GM18907 (cell line): ENCODE data around the gene C2orf76.
"Not testable (repeated sequence)": the region's sequence is repeated elsewhere in the genome, so short reads cannot be mapped to it uniquely, and the experiment has no call there.

ENCODE experiments used
- ATAC-seq: cut with Tn5 transposase; IDR thresholded peaks from one replicate; pipeline ENCODE4 v1.9.1; 2021; ENCODE audit warnings: mild to moderate bottlenecking, moderate library complexity; ENCODE audit not compliant: unreplicated experiment

The C2orf76 gene

DNA sequence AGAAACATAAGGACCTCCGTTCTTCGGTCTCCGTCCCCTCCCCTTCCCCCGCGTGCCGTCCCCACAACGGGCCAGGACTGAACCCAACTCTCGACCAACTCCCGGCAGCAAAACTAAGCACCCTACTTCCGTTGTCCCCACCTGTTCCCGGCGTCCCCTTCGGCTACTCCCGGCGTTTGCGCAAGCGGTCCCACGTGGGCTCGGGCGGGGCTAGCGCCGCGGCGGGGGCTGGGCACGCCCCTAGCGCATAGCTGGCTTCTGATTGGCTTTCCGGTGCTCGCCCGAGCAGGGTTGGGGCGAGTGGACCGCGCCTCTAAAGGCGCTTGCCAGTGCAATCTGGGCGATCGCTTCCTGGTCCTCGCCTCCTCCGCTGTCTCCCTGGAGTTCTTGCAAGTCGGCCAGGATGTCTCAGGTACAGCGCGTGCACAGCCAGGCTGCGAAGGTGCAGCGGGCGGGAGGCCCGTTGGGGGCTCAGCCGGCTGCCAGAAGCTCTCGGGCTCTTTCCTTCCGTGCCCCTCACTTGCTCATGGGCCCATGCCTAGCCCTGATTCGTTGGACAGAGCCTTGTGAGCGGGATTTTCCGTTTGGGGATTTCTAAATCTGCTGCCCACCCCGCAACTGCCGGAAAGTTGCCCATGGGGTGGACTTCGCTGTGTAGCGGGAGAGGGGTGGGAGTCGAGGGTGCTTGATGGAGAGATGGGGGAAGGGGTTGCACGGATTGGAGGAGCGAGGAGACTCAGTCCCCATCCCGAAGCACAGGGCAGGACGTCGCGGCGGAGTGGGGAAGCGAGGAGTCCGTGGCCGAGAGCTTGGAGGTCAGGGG is at the start of gene C2orf76, which contains the start of gene DBI:
Gene C2orf76 (minus strand): TSS at position 186 of the 823 bp plus-strand sequence. CDS start 26,875 bp downstream, outside the sequence.
Gene DBI (plus strand): TSS at position 329 of the 823 bp plus-strand sequence. CDS start 75 bp downstream, at position 404.
- ATAC-seq: peak; percentile 96

DNA sequence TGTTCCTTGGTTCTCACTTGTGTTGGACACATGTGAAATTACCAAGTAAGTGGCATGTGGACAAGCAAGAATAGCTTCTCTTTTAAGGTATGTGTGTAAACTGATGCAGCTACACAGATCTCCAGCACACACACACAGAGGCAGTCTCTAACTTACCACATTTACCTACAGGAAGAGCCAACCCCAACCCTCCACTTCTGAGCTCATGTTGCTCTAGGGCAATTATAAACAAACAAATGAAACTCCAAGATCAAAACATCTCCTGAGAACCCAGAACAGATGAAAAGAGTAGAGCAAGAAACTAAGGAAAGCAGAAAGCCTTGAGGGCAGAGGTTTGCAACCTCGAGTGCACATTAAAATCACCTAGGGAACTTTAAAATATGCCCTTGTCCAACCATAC is 49.0 kb upstream of the C2orf76 start:
- no peak for ATAC-seq

DNA sequence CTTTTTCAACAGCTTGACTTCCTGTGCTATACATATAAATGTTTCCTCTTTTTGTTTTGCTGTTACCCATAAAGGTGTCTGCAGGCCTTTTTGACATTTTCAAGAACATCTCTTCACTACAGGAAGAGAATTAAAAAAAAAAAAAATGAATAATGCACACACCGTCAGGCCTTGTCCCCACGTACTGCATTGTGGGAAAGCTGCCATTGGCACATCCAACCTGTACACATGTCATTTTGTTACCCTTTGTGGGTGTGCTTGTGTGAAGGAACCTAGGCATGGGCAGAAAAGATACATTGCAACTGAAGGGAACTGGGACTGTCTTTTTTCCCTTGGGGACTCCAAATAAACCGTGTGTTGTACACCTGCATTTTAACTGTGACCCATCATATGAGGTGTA is 48.3 kb upstream of the C2orf76 start:
- no peak for ATAC-seq

DNA sequence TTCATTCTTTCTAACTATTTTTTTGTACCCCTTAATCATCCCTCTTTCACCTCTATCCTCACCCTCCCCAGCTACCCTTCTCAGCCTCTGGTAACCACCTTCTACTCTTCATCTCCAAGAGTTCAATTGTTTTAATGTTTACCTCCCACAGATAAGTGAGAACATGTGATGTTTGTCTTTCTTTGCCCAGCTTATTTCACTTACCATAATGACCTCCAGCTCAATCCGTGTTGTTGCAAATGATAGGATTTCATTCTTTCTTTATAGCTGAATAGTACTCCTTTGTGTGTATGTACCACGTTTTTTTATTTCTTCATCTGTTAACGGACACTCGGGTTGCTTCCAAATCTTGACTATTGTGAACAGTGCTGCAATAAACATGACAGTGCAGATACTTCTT is 42.9 kb upstream of the C2orf76 start:
- ATAC-seq: no peak

DNA sequence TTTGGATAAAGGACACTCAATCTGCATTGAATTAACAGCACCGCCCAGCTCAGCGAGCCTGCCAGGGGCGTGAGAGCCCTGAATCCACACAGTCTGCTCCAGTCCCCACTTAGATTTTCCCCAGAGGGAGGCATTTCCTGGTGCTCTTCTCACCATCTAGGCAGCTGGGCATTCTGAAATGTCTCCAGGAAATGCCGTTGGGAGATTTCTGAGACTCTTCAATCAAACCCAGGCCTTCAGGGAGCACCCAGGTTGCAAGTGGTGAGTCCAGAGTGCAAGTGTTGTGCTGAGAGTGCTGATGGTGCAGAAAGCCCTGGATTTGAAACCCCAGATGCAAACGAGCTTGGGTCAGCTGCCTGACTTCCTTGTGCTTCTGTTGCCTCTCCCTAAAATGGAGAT is 41.6 kb upstream of the C2orf76 start:
- peak; percentile 32 for ATAC-seq

DNA sequence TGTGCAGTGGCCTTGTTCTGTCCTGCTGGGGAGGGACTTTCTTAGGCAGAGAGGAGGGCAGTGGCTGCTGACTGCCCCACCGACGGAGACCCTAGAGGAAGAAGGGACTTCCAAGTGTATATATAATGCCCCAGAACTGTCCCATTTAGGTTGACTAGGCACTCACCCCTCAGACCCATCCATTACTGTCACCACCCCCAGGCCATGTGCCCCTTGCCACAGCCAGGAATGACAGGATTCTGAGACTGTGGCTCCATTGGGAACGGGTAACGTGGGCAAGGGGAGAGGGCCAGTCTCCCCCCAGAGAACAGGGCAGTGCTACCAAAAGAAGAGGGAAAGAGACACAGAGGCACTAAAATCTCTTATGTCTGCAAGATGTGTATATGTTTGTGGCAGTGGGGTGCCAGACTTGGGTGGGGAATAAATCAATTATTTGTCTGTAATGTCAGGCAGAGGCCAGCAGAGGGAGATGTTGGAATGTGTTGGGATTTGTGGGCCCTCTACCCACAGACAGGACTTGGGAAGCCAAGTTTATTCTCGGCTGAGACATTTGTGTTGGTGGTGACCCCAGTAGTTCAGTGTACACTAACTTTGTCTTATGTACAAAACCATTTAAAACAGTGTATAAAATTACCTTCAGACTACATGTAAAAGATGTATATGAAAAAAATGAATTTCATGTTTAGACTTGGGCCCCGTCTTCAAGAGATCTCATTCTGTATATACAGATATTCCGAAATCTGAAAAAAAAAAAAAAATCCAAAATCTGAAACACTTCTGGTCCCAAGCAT is 41.0 kb upstream of the C2orf76 start:
- ATAC-seq: peak; percentile 55

DNA sequence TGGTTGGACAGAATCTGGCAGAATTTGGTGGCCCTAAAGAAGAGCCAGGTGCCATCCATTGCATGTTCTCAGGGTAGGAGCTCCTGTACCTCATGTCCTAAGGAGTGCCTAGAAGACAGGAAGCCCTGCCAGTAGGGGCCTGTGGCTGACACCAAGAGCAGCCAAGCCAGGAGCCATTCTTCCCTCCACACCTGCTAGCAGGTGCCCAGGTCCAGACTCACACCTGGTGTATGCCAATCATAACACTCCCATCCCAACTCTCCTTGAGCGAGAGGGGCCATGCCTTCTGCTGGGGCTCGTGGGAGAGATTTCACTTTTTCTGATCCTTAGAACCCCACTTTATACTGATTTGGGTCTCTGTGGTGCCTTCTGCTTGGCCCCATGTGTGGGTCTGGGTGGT is 38.5 kb upstream of the C2orf76 start:
- ATAC-seq: no peak

DNA sequence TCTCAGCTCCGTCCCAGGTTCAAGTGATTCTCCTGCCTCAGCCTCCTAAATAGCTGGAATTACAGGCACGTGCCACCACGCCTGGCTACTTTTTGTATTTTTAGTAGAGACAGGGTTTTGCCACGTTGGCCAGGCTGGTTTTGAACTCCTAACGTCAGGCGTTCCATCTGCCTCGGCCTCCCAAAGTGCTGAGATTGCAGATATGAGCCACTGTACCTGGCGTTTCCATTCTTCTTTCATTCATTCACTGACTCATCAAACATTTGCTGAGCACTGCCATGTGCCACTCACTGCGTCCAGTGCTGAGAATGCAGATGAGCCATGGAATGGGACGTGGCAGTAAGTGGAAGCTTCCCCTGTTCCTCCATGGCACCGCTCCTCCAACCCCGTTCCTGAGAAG is 37.0 kb upstream of the C2orf76 start:
- ATAC-seq: not testable (repeated sequence)

DNA sequence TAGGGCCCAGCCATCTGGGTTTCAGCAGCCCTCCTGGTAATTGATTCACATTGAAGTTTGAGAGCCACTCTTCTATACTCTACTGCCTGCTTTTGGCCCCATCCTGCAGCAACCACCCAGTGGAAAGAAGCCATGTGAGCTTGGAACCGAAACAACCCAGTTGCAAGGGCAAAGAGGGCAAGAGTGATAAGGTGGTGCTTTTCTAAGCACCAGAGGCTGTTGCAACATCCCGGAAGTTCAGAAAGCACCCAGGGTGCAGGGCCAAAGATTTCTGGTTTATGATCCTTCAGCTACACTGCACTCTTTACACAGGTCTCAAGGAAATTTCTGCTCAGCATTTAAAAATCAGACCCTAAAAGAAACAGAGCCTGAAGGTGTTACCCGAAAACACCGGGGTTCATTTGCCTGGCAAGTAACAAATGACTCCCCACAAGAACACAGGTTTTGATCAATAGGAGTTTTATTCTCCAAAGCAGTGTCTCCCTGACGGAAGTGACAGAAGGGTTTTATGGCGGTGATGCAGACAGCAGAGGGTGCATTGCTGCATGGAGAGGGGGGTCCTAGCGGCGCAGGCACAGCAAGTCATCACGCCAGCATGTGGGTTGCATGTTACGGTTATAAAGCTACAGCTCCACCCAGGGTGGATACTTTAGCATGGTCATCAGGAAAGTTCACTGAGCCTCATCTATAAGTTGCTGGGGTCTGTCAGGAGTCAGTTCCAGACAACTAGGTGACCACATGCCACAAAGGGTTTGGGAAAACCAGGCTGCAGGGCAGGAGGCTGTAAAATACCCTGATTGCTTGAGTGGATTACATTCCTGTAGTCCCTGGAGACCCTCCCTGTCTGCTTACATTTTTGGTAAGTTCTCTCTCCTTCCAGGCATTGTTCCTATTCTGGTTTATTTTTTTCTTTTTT is 36.3 kb upstream of the C2orf76 start:
- ATAC-seq: no peak

DNA sequence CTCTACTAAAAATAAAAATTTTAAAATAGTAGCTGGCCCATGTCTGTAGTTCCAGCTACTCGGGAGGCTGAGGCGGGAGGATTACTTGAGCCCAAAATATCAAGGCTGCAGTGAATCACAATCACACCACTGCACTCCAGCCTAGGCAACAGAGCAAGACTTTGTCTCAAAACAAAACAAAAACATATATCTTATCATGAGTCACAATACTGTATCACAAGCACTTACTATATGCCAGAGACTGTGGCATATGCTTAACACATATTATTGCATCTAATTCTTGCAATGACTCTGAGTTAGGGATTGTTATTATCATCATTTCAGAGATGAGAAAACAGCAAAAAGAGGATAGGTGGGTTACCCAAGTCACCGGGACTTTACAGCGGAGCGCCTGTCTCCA is 35.5 kb upstream of the C2orf76 start:
- ATAC-seq: no peak

DNA sequence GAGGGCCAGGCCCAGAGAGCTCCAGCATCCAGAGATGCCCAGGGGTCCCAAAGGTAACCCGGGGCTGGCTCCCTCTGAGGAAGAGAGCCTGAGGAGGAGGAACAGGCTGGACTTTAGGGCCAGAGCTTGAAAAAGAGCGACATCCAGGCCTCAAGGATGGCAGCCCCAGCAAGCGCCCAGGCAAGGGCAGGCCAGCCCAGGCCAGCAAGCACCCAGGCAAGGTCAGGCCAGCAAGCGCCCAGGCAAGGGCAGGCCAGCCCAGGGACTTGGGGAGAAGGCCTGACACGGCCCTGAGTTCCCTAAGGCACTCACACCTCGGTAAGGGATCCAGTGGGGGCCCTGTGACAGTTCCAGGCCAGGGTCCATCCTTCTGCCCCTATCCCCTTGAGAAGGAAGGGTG is 30.6 kb upstream of the C2orf76 start:
- ATAC-seq: no peak

DNA sequence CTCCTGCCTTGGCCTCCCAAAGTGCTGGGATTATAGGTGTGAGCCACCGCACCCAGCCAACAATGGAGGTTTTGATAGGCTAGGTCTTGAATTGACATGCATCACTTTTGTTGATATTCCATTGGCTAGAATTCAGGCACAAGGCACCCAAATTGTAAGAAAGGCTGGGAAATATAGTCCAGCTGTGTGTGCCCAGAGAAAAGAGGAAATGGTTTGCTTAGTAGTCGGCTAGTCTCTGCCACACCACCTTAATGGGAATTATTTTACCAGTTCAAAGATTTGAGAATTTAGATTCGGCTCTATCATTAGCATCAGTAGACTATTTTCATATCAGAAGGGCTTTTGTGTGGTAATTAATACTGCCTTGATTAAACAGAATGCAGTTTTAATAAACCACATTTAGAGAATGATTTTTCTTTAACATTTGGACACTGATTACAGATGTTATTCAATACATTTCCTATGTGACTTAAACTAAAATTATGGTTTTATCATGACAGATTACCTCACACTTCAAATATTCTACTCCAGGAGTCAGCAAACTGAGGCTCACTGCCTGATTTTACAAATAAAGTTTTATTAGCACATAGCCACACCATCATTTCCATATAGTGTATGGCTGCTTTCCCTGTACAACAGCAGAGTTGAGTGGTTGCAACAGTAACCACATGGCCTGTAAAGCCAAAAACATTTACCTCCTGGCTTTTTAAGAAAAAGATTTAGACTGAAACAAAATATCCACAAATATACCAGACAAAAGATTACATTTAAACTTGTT is 27.5 kb upstream of the C2orf76 start:
- ATAC-seq: no peak

DNA sequence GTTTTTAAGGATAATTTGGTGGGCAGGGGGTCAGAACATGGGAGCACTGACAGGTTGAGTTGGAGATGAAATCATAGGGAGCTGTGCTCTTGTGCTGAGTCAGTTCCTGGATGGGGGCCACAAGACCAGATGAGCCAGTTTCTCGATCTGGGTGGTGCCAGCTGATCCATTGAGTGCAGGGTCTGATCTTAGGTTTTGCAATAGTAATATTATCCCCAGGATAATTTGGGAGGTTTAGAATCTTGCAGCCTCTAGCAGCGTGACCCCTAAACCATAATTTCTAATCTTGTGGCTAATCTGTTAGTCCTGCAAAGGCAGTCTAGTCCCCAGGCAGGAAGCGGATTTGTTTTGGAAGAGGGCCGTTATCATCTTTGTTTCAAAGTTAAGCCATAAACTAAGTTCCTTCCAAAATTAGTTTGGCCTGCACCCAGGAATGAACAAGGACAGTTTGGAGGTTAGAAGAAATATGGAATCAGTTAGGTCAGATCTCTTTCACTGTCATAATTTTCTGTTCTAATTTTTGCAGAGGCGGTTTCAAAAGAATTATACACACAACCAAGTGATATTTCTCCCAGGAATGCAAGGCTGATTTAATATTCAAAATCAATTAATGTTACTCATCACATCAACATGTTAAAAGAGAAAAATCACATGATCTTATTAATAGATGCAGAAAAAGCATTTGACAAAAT is 23.1 kb upstream of the C2orf76 start:
- no peak for ATAC-seq

DNA sequence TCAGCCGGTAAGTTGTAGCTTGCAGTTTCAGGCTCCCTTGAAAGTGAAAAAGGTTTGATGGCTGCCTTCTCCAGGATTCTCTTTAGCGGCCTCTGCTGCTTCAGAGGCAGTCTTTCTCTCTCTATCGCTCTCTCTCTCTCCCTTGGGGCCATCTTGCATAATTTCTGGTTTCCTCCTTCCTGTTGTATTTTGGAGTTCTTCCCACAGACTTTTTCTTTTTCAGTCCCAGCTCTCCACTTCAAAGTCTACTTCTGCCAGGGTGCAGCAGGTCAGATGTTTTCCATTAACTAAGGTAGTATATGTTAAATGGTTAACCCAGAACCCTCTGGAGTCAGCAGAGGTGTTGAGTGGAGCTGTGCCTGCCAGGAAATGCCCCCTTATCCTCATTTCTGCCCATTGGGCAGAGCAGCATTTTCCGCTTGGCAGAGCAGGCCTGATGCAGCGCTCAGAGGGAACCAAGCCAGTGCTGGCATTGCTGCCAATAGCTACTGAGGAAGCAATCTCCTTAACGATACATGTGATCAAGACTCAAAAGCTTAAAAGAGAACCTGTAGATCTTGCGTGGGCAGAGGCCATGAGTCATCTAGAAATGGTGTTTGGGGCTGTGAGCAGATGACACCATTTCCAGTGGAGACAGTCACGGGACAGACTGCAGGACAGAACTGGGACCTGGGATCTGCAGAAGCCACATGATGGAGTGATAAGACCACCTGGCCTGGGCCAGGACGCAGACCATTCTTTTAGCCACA is 20.9 kb upstream of the C2orf76 start:
- peak; percentile 80 for ATAC-seq

DNA sequence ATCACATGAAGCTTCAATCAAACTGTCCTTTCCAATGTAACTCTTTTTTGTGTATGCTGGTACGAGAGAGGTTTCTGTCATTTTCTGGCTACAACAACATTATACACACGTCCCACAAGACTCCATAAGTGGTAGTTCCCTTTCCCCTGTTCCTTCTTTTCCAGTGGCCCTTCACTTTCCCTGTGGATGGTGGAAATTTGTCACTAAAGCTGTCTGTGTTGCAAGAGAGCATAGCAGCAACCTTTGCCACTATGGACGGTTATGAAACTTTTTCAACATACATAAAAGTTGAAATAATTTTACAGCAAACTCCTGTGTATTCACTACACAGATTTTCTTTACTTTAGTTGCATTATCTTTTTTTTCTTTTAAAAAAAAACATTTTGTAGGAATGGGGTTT is 18.8 kb upstream of the C2orf76 start:
- no peak for ATAC-seq

DNA sequence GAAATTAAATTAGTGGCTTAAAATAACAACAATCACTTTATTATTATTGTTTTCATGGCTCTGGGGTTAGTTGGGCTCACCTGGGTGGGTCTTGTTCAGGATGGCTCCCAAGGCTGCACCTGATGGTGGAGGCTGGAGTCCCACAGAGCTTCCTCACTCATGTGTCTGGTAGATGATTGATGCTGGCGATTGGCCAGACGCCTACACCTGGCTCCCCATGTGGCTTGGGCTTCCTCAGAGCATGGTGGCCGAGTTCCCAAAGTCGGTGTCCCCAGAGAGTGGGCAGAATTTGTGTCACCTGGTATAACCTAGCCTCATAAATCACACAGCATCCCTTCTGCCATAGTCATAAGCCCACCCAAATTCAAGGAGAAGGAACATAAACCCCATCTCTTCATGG is 18.3 kb upstream of the C2orf76 start:
- no peak for ATAC-seq

DNA sequence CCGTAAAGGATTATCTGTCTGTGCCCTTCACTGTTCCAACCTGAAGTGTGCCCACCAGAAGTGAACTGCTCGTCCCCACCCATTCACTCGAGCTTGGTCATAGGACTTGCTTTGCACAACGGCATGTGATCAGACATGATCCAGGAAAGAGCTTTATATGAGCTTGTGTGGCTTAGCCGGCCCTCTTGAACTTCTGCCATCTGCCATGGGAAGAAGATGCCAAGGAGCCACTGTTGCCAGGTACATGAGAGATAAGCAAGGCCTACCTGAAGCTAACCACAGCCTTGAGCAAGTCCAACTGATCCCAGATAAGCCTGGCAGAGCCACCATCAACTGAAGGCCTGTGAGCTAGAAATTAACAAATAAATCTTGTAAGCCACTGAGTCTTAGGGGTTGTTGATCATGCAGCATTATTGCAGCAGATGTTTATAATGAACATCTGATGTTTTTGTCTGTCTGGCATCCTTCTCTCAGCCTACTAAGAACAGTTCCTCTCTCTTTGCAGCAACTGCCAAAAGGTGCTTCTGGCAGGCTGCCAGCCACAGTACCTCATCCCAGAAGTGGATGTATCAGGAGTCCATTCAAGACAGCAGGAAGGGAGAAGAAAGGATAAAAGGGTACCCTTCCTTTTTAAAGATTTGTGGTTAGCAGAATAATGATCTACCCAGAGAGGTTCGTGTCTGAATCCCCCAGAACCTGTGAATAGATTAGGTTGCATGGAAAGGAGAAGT is 16.9 kb upstream of the C2orf76 start:
- ATAC-seq: no peak

DNA sequence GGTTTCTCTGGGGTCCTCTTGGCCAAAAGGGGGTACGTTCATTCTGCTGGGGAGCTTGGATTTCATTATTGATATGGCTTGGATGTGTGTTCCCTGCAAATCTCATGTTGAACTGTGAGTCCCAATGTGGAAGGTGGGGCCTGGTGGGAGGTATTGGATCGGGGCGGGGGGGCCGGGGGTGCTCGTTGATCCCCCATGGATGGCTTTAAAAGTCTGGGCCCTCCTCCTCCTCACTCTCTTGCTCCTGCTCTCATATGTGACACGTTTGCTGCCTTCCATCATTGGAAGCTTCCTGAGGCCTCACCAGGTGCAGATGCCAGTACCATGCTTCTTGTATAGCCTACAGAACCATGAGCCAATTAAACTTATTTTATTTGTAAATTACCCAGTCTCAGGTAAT is 11.9 kb upstream of the C2orf76 start:
- no peak for ATAC-seq
